Gastrocnemius medialis (tissue), 4 donors: ENCODE results near the gene MRPL48.

Experiments
- CTCF ChIP-seq, 5 experiments: fragments of 450-650 bp in 3 of 5; fragments of 200-600 bp in 2 of 5; sonication (generic) in 2 of 5; IDR thresholded peaks in 4 of 5; conservative IDR thresholded peaks in 1 of 5; 1 replicate in 4 of 5; 2 replicates in 1 of 5; pipeline ENCODE4 v1.5.1; 2016 to 2019; ENCODE audit warnings: antibody characterized with exemption in 5 of 5, mild to moderate bottlenecking in 3 of 5, moderate library complexity in 3 of 5
- POLR2A ChIP-seq, 2 donors: fragments of 450-650 bp; IDR thresholded peaks; one replicate each; pipeline ENCODE4 v1.6.1; 2017; ENCODE audit warnings: antibody characterized with exemption in 2 of 2, mild to moderate bottlenecking in 2 of 2, moderate library complexity in 2 of 2

GRCh38 chr11:73866095-73866579, 78.5 kb downstream of the MRPL48 start:
- TF ChIP-seq CTCF (IDR thresholded peaks at IDR 0.05 in 4 of 5, conservative IDR thresholded peaks at IDR 0.05 in 1 of 5), result no peak
- TF ChIP-seq POLR2A (IDR thresholded peaks at IDR 0.05), result no peak
